ENCODE measurements around the gene DIABLO. TPM values are rescaled to one million over a fixed set of nuclear protein-coding genes. Genes with fewer than 3 reads are reported as not detected.
A peak's percentile ranks its signal among the peaks of the same experiment; 100 is the strongest.

The DIABLO gene
- total and polyA plus RNA-seq, 9 of the 15 experiments (the other 6 are each of a cell fraction or from before 2014, with no cell fraction given) = 37.3 to 101 (median 80.1) TPM

GRCh38 chr12:122225683-122226365 lies at the start of gene DIABLO (continued):
- TF ChIP-seq NFIC (IDR thresholded peaks at IDR 0.05) (peak; percentile 19; the same call in 1 of the 2 replicates), ATF1 (CRISPR knock-in tag; IDR thresholded peaks at IDR 0.05) (peak; percentile 70), ATF1 (tag; IDR thresholded peaks at IDR 0.05) (peak; percentile 98), IFI16 (CRISPR knock-in tag; IDR thresholded peaks at IDR 0.05) (no peak), SP1 (CRISPR knock-in tag; IDR thresholded peaks at IDR 0.05) (peak; percentile 96), CHD1 (IDR thresholded peaks at IDR 0.05; ENCODE audit: low read length) (peak; percentile 48), CXXC5 (CRISPR knock-in tag; IDR thresholded peaks at IDR 0.05) (peak; percentile 81), ZNF740 (CRISPR knock-in tag; IDR thresholded peaks at IDR 0.05) (peak; percentile 89), ZNF740 (tag; IDR thresholded peaks at IDR 0.05) (no peak), ZNF436 (CRISPR knock-in tag; IDR thresholded peaks at IDR 0.05) (no peak), RBFOX2 (IDR thresholded peaks at IDR 0.05; ENCODE audit: low read depth, low read length) (peak; percentile 98), SIX5 (IDR thresholded peaks at IDR 0.05; ENCODE audit: borderline replicate concordance in 1 of 2, insufficient read depth in 1 of 2, low read depth in 1 of 2, low read length in 2 of 2) (peak in 1 of 2 experiments; percentile 13; a peak in 1 of 4 replicates), ZBTB8A (IDR thresholded peaks at IDR 0.05; ENCODE audit: partially characterized antibody) (no peak), JUND (IDR thresholded peaks at IDR 0.05; ENCODE audit: borderline replicate concordance, low read depth, low read length) (peak; percentile 43), JUND (tag; IDR thresholded peaks at IDR 0.05; ENCODE audit: borderline replicate concordance, low read depth, low read length) (no peak; the same call in 2 of the 3 replicates), ELF4 (CRISPR knock-in tag; IDR thresholded peaks at IDR 0.05) (no peak), NONO (IDR thresholded peaks at IDR 0.05; ENCODE audit: low read depth in 2 of 2, low read length in 1 of 2) (0 out of 4 replicates have a peak, but pooled peaks of 1 of the 2 experiments have one; percentile 40), KDM2B (CRISPR knock-in tag; IDR thresholded peaks at IDR 0.05) (peak; percentile 80; the same call in 1 of the 2 replicates), TEAD4 (IDR thresholded peaks at IDR 0.05; ENCODE audit: low read length) (peak; percentile 30; the same call in 1 of the 2 replicates), TEAD4 (CRISPR knock-in tag; IDR thresholded peaks at IDR 0.05; ENCODE audit: borderline replicate concordance) (no peak), NRF1 (conservative IDR thresholded peaks at IDR 0.05 in 1 of 2, IDR thresholded peaks at IDR 0.05 in 1 of 2) (peak; percentile 91 to 93), MTA1 (IDR thresholded peaks at IDR 0.05; ENCODE audit: borderline replicate concordance) (peak; percentile 95), MAFF (IDR thresholded peaks at IDR 0.05; ENCODE audit: low read length) (no peak), ZNF431 (CRISPR knock-in tag; IDR thresholded peaks at IDR 0.05) (peak; percentile 91), CREB1 (IDR thresholded peaks at IDR 0.05) (peak; percentile 97), CREB1 (CRISPR knock-in tag; IDR thresholded peaks at IDR 0.05) (peak; percentile 97), HDAC8 (tag; IDR thresholded peaks at IDR 0.05) (no peak), GABPB1 (CRISPR knock-in tag; IDR thresholded peaks at IDR 0.05) (peak; percentile 99), TCF3 (CRISPR knock-in tag; IDR thresholded peaks at IDR 0.05) (peak; percentile 12; the same call in 1 of the 2 replicates), TBP (optimal IDR thresholded peaks at IDR 0.05; ENCODE audit: low read depth, low read length) (peak; percentile 90), FOXM1 (IDR thresholded peaks at IDR 0.05; ENCODE audit: low read depth) (0 out of 2 replicates have a peak, but pooled peaks have one; percentile 35), FOXM1 (CRISPR knock-in tag; IDR thresholded peaks at IDR 0.05; ENCODE audit: low read depth) (no peak; the same call in 1 of the 2 replicates), SUPT5H (IDR thresholded peaks at IDR 0.05) (peak; percentile 98)
